AG08395 (cell line): ENCODE measurements around the gene CCDC47.
"Not testable (repeated sequence)": the region's sequence is repeated elsewhere in the genome, so short reads cannot be mapped to it uniquely, and the experiment has no call there.

Experiments
- DNase-seq: peaks from one replicate; pipeline ENCODE4 v3.0.0; 2012; ENCODE audit warnings: mixed read lengths, low spot score

Gene CCDC47

GRCh38 chr17:63722403-63722802 is 51.0 kb downstream of the CCDC47 start:
- no peak for DNase-seq

DNA sequence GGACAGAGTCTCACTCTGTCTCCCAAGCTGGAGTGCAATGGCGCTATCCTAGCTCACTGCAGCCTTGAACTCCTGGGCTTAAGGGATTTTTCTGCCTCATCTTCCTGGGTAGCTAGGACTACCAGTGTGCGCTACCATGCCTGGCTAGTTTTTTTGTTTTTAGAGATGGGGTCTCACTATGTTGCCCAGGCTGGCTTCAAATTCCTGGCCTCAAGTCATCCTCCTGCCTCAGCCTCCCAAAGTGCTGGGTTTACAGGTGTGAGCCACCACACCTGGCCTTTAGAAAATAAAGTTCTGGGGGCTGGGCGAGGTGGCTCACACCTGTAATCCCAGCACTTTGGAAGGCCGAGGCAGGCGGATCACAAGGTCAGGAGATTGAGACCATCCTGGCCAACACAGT is 53.2 kb downstream of the CCDC47 start:
- not testable (repeated sequence) for DNase-seq

DNA sequence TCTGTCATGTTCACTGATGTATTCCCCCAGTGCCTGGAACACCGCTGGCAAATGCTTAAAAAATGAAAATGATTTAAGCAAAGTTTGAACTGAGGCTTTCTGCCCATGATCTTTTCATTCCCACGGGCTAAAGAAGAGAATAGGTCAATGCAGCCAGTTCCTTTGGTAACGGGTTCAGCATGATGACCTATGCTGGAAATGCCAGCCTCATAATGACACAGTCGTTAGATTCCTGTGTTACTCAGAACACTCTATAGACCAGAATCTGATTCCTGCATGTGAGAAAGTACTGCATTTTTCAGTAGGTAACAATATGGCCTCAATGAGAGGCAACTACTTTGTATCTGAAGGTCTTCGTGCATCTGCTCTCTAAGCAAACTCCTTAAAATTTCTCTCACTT is 54.4 kb downstream of the CCDC47 start:
- no peak for DNase-seq

DNA sequence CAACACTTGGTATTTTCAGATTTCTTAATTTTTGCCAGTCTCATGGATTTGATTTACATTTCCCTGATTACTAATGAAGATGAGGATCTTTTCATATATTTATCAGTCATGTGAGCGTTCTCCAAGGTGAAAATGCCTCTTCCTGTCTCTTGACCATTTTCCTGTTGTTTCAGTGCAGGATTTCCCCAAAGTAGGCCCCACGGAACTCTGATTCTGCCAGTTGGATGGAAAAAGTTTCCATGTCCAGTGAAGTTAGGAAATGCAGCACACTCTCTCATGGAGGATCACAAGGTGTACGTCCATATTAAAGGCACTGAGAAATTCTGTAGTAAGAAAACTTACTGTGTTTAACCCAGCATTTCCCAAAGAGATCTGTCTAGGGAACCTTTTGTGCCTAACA is 57.0 kb downstream of the CCDC47 start:
- no peak for DNase-seq

GRCh38 chr17:63714550-63715277 is 58.7 kb downstream of the CCDC47 start:
- peak; percentile 46 for DNase-seq

DNA sequence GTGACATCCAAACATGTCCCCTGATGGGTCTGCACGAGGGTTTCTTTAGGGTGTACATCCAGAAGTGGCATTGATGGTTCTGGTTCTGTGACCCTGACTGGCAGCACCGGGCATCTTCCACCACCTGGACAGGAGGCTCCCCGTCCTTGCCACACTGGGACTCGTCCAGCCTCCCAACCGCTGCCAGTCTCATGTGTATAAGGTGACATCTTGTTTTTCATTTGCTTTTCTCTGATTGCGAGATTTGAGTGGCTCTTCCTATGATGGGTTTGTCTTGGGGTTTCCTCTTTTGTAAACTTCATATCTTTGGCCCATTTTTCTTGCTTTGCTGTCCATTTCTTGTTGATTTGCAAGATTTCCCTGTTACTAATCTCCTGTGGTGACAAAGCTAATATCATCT is 64.3 kb downstream of the CCDC47 start:
- DNase-seq, result no peak

DNA sequence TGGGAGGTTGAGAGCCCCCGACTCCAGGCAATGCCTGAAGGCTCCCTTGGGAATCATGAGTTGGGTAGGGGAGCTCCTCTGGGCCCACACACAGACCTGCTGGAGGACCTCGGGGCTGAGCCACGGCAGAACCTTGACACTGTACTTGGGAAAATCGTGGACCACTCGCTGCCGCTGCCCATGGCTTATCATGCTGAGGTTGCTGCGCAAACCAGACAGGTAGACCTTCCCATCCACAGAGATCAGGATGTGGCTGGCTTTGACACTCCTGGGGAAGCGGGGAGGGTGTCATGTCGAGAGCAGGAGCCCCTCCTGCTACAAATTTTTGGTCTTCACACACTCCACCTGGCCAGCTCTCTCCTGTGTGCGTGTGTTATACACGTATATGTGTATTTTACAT is 66.2 kb downstream of the CCDC47 start:
- DNase-seq, result no peak

DNA sequence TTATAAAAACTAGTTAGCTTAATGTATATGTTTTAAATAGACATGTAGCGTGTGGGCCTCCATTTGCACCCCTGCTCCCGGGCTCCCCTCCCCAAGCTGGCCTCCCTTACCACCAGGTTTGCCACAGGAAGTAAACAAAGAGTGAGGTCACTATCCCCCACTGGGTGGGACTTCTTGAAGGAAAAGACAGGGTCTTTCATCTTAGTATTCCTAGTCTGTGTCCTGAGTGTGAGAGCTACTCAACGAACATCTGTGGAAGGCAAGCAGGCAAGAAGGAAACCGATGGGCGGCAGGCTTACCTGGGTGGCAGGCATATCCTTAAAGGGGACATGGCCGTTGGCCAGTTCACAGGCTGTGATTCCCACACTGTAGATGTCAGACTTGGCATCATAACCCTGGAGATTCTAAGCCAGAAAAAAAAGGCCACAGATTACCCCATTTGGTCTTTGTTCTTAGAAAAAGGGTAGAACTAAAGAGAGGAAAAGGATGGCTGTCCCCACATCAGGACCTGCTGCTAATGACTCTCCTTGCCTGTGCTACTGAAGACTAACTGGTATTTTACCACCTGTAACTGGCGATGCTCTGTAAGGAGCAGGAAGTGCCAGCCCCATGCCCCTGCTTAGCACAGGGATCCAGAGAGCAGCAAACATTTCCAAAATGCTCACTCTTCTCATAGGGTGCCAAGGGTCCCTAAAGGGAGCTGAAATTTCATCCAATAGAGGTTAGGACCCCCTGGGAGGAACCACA is 66.9 kb downstream of the CCDC47 start:
- no peak for DNase-seq

DNA sequence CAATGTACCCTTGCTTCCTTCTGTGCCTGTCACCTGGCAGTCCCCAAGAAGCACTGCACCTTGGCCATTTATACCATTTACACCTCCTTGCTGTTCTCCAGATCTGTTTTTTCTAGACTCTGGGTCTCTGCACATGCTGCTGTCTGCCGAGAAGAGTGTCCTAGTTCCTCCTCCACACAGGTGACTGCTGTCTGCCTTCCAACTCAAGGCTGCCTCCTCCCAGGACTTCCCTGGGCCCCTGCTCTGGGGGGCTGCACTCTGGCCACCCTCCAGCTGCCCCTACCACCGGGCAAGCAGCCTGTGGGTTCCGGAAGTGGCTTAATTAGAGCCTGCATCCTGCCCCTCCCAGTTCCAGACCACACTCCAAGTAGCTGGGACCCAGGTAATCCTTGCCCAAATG is 67.7 kb downstream of the CCDC47 start:
- DNase-seq, result no peak

- no peak for DNase-seq
Measured at GRCh38 chr17:63704836-63705235, 68.6 kb downstream of the CCDC47 start.

DNA sequence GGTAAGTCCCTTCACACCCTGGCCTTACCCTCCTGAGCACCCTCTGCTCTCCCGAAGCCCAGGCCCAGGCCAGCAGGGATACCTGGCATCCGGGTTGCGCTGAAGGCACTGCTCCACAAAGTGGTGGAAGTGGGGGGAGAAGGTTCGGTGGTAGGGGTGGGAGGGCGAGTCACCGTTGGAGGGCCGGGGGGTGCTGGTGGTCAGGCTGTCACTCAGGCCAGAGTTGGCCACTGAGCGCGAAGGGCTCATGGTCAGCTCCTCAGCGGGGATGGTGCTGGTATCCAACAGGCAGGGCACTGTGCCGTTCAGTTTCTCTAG is 69.2 kb downstream of the CCDC47 start:
- DNase-seq, result no peak

- no peak for DNase-seq
Measured at GRCh38 chr17:63703556-63704258, 69.7 kb downstream of the CCDC47 start.

GRCh38 chr17:63703029-63703428 is 70.4 kb downstream of the CCDC47 start:
- no peak for DNase-seq

GRCh38 chr17:63702721-63703015 is 70.7 kb downstream of the CCDC47 start:
- no peak for DNase-seq

DNA sequence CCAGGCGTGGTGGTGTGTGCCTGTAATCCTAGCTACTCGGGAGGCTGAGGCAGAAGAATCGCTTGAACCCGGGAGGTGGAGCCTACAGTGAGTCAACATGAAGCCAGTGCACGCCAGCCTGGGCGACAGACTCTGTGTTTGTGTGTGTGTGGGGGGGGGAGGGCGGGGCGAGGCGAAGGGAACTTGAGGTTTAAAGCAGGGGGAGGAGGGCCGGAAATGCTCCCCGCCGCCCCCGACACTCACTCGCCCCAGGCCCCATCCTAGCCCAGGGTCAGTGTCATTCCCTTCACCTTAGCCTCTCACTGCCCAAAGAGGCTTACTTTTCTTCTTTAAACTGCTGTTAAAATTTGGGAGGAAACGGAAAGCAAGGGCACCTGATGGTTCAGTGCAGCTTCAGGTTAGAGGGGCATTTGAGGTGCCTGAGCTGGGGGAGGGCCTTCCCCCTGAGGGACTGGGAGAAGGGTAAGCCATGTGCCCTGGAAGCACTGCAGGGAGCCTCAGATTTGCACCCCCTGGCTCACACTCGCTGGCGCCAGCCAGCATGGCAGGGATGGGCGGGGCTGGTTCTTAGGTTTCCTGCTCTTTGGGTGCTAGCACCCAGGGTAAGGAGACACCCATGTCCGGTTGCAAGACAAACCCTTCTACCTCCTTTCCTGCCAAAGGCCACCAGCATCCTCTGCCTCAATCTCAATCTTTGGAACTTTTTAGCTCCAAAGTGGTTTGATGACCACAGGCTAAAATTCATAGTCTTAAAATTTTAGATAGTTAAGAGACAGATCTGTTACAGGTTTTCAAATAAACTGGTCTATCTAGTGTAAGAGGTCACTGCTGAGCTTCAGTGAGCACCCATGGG is 71.3 kb downstream of the CCDC47 start:
- DNase-seq, result no peak

DNA sequence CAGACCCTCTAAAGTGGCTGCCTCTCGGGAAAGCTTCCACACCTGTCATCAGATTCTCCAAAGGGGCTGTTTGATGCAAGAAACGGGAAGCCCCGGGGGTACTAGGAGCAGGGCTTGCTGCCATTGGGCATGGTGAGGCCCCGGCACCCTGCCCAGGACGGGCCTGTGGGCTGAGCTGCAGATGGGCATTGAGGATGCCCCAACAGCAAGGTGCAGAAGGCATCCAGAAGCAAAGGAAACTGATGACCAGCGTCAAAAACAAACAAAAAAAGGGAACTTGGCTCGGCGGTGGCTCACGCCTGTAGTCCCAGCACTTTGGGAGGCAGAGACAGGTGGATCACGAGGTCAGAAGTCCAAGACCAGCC is 72.0 kb downstream of the CCDC47 start:
- no peak for DNase-seq

DNA sequence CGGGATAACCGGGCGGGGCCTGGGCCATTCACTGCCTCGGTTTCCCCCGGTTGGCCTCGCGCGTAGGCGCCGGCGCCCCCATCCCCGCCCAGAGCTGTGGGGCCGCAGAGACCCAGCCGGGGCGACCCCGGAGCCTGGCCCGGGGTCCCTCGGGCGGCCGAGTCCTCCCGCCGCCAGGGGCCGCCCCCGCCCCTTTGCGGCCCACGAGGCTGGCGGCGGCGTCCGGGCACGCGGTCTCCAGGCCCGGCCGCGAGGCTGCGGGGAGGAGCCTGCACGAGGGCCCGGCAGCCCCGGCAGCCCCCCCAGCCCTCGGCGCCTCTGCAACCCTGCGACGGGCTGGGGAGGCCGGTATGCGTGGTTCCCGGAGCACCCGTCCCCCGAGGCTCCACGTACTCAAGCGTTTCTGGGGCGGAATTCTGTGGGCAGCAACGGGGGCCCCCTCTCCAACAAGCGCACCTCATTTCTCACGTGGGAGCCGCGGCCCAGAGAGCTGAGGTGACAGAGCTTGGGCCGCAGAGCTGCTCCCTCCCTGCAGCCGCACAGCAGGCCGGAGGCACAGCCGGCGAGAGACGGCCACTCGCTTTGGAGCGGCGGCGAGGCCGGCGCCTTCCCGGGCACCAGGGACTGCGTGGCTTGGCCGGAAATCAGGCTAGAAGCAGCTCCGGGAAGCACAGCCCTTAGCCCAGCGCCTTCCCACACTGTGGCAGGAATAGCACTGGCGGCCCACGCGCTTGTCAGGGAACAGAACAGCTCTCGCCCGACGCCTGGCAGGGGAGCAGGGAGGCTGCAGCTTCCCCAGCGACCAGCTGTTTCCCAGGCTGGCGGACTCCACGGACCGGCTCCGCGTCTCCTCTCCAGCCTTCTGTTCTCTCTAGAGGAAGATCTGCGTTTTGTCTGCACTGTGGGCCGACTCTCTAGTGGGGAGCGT is 72.6 kb downstream of the CCDC47 start:
- DNase-seq, result peak; percentile 48

- DNase-seq, result peak; percentile 50
Measured at GRCh38 chr17:63699638-63700527, 73.5 kb downstream of the CCDC47 start, which contains the start of gene LIMD2. Gene LIMD2 (minus strand): TSS chr17:63700125. CDS start chr17:63699298, 827 bp downstream.

DNA sequence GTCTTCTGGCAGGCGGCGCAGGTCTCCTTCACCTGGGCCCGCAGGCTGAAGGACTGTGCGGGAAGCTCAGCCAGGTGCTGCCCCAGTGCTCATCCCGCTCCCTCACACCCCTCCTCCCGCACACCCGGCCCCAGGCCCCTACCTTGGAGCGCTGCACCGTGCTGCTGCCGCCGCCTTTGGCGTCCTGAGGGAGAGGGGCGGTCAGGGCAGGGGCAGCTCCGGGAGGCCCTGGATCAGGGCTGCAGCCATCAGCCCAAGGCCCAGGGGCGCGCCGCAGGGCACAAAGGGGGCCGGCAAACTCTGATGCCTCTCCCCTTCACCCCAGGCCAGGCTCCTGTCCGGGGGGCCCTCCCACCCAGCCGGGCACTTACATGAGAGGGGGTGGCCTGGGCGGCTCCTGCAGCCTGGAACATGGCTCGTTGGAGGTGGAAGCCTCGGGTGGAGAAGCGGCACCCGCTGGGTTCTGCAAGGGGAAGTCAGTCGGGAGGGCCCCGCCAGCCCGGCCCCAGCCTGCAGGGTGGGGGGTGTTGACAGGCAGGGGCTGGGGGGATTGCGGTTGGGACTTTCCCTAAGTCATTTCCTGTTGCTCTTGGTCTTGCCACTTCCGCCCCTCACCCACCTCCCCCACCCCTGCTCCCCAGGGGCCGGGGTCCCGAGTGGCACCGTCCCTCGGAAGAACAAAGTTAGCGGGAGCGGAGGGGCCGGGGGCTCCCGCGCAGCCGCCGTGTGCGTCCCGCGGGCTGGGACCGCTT is 74.3 kb downstream of the CCDC47 start:
- no peak for DNase-seq
